ENCODE measurements around the gene SHC1. TPM values are rescaled to one million over a fixed set of nuclear protein-coding genes. Genes with fewer than 3 reads are reported as not detected.

The SHC1 gene
- total RNA-seq, 1 donor: 167 TPM

DNA sequence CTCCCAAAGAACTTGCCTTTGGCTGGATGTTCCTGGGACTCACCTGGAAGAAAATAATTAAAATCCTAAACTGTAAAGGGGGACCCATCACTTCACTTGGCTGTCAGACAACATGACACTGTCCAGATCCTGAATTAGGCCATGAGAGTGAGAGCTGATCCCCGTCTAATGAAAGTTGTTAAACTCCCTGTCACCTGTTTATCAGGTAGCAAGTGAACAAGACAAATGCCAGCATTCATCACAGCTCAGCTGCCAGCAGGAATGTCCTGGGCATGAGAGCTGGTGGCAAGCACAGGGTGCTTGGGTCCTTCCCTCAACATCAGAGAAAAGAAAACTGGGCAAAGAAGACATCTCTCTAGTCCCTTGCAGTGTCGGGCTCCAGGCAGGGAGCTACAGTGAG, 57.8 kb downstream of the SHC1 start:
- no peak overlapping the region for H3K4me3 ChIP-seq (ENCODE audit: low read depth, low read length)
- DNase-seq (ENCODE audit: low read depth): no peak
- TF ChIP-seq, protein P1, sequence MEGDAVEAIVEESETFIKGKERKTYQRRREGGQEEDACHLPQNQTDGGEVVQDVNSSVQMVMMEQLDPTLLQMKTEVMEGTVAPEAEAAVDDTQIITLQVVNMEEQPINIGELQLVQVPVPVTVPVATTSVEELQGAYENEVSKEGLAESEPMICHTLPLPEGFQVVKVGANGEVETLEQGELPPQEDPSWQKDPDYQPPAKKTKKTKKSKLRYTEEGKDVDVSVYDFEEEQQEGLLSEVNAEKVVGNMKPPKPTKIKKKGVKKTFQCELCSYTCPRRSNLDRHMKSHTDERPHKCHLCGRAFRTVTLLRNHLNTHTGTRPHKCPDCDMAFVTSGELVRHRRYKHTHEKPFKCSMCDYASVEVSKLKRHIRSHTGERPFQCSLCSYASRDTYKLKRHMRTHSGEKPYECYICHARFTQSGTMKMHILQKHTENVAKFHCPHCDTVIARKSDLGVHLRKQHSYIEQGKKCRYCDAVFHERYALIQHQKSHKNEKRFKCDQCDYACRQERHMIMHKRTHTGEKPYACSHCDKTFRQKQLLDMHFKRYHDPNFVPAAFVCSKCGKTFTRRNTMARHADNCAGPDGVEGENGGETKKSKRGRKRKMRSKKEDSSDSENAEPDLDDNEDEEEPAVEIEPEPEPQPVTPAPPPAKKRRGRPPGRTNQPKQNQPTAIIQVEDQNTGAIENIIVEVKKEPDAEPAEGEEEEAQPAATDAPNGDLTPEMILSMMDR (IDR thresholded peaks at IDR 0.05; ENCODE audit: insufficient read depth, low read length): no peak

Small RNAs within 50 kb of the gene (small RNA-seq; reads per million reads assigned to genes)
- gene MIR4258 (not detected), gene RF00017 (not detected)

Other genes starting within 250 kb of the SHC1 start
- 0.09 and 0.25 TPM in 2 replicates for gene KCNN3, start 100.5 kb downstream of the SHC1 start, total RNA-seq (ENCODE audit: low replicate concordance)
- 11.7 and 20.7 TPM in 2 replicates for gene PMVK, start 34.0 kb downstream of the SHC1 start, total RNA-seq (ENCODE audit: low replicate concordance)
- 36.2 and 122 TPM in 2 replicates for gene PBXIP1, start 14.6 kb downstream of the SHC1 start, total RNA-seq (ENCODE audit: low replicate concordance)
- gene PYGO2, start 9.0 kb downstream of the SHC1 start, total RNA-seq (ENCODE audit: low replicate concordance): 7.8 and 18.0 TPM in 2 replicates
- gene CKS1B, start 3.9 kb upstream of the SHC1 start, total RNA-seq (ENCODE audit: low replicate concordance): 24.0 and 80.7 TPM in 2 replicates
- 5.2 and 17.7 TPM in 2 replicates for gene FLAD1, start 12.6 kb upstream of the SHC1 start, total RNA-seq (ENCODE audit: low replicate concordance)
- not detected in 2 replicates for gene LENEP, start 22.8 kb upstream of the SHC1 start, total RNA-seq (ENCODE audit: low replicate concordance)
- 14.0 and 15.4 TPM in 2 replicates for gene ZBTB7B, start 32.1 kb upstream of the SHC1 start, total RNA-seq (ENCODE audit: low replicate concordance)
- gene DCST2, start 63.0 kb upstream of the SHC1 start, total RNA-seq (ENCODE audit: low replicate concordance): 0.09 TPM in 1 of 2 replicates, not detected in the other
- not detected in 2 replicates for gene DCST1, start 63.1 kb upstream of the SHC1 start, total RNA-seq (ENCODE audit: low replicate concordance)
- gene ADAM15, start 80.6 kb upstream of the SHC1 start, total RNA-seq (ENCODE audit: low replicate concordance): 39.0 and 69.9 TPM in 2 replicates
- gene EFNA4, start 93.0 kb upstream of the SHC1 start, total RNA-seq (ENCODE audit: low replicate concordance): 2.4 and 5.3 TPM in 2 replicates
- 0.90 TPM in 1 of 2 replicates, not detected in the other for gene EFNA3, start 108.1 kb upstream of the SHC1 start, total RNA-seq (ENCODE audit: low replicate concordance)
- 0.16 and 0.54 TPM in 2 replicates for gene EFNA1, start 157.1 kb upstream of the SHC1 start, total RNA-seq (ENCODE audit: low replicate concordance)
- 25.6 and 39.3 TPM in 2 replicates for gene SLC50A1, start 165.1 kb upstream of the SHC1 start, total RNA-seq (ENCODE audit: low replicate concordance)
- 26.1 and 46.3 TPM in 2 replicates for gene DPM3, start 169.8 kb upstream of the SHC1 start, total RNA-seq (ENCODE audit: low replicate concordance)
- gene KRTCAP2, start 202.6 kb upstream of the SHC1 start, total RNA-seq (ENCODE audit: low replicate concordance): 29.8 and 100 TPM in 2 replicates
- 5.2 and 13.2 TPM in 2 replicates for gene TRIM46, start 203.1 kb upstream of the SHC1 start, total RNA-seq (ENCODE audit: low replicate concordance)
- gene THBS3, start 237.2 kb upstream of the SHC1 start, total RNA-seq (ENCODE audit: low replicate concordance): 29.3 and 41.1 TPM in 2 replicates
- gene MTX1, start 237.9 kb upstream of the SHC1 start, total RNA-seq (ENCODE audit: low replicate concordance): 13.7 and 26.1 TPM in 2 replicates